ENCODE data around the gene IL34.

The IL34 gene

DNA sequence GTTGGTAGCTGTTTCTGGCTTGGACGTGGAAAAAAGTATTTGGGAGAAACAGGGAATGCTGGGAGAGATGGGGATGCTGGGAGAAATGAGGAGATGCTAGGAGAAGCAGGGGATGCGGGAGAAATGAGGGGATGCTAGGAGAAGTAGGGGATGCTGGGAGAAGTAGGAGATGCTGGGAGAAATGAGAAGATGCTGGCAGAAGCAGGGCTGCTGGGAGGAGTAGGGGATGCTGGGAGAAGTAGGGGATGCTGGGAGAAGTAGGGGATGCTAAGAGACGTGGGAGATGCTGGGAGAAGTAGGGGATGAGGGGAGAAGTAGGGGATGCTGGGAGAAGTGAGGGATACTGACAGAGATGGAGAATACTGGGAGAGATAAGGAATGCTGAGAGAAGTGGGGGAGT lies 45.6 kb upstream of the IL34 start:
- Histone ChIP-seq H4K91ac (ENCODE audit: low read depth, low read length, poor library complexity) (no peak overlapping the region), H2AK5ac (ENCODE audit: low read depth, low read length) (no peak overlapping the region), H2BK12ac (ENCODE audit: low read length) (no peak overlapping the region), H2AFZ (ENCODE audit: low read length) (no peak overlapping the region), H3K4me3 (ENCODE audit: low read length in 2 of 2) (no peak overlapping the region), H3K14ac (ENCODE audit: low read length) (no peak overlapping the region), H3K4ac (ENCODE audit: low read length) (no peak overlapping the region), H2BK5ac (ENCODE audit: low read length) (no peak overlapping the region), H3K9ac (ENCODE audit: low read depth, low read length, poor library complexity) (no peak overlapping the region), H3K9me3 (replicated peaks in 1 of 2; ENCODE audit: control insufficient read depth in 2 of 2, insufficient read depth in 1 of 2, low read depth in 1 of 2, low read length in 2 of 2) (no peaks in the 10 kb centered on the region), H3K36me3 (replicated peaks in 1 of 2; ENCODE audit: control insufficient read depth in 2 of 2, insufficient read depth in 2 of 2, low read length in 2 of 2) (no peaks in the 10 kb centered on the region), H3K18ac (ENCODE audit: low read length) (no peak overlapping the region), H4K8ac (ENCODE audit: low read depth, low read length) (peak overlapping the region; percentile 45), H3K4me1 (ENCODE audit: control insufficient read depth in 2 of 2, insufficient read depth in 1 of 2, low read depth in 1 of 2, low read length in 2 of 2) (peaks cover 0 to 4% of the 10 kb centered on the region in 2 donors), H3K23ac (ENCODE audit: low read depth, low read length, poor library complexity) (no peak overlapping the region), H3K27me3 (ENCODE audit: control insufficient read depth in 3 of 3, insufficient read depth in 3 of 3, low read depth in 1 of 3, low read length in 3 of 3) (no peaks in the 10 kb centered on the region), H3K4me2 (ENCODE audit: insufficient read depth, low read length, poor library complexity, severe bottlenecking) (no peak overlapping the region), H2BK120ac (ENCODE audit: low read depth, low read length) (no peak overlapping the region), H3K79me1 (ENCODE audit: low read depth, low read length) (no peaks in the 10 kb centered on the region), H3K27ac (replicated peaks; ENCODE audit: low read length) (no peak overlapping the region), H2BK15ac (ENCODE audit: low read length) (no peak overlapping the region)
- no CpG with 5 or more reads among the region's 3 CpGs for WGBS, 2 donors (ENCODE audit: extremely low coverage in 2 of 2, insufficient read length in 2 of 2, insufficient replicate concordance in 1 of 2)
- DNase-seq (ENCODE audit: low spot score) = no peak

DNA sequence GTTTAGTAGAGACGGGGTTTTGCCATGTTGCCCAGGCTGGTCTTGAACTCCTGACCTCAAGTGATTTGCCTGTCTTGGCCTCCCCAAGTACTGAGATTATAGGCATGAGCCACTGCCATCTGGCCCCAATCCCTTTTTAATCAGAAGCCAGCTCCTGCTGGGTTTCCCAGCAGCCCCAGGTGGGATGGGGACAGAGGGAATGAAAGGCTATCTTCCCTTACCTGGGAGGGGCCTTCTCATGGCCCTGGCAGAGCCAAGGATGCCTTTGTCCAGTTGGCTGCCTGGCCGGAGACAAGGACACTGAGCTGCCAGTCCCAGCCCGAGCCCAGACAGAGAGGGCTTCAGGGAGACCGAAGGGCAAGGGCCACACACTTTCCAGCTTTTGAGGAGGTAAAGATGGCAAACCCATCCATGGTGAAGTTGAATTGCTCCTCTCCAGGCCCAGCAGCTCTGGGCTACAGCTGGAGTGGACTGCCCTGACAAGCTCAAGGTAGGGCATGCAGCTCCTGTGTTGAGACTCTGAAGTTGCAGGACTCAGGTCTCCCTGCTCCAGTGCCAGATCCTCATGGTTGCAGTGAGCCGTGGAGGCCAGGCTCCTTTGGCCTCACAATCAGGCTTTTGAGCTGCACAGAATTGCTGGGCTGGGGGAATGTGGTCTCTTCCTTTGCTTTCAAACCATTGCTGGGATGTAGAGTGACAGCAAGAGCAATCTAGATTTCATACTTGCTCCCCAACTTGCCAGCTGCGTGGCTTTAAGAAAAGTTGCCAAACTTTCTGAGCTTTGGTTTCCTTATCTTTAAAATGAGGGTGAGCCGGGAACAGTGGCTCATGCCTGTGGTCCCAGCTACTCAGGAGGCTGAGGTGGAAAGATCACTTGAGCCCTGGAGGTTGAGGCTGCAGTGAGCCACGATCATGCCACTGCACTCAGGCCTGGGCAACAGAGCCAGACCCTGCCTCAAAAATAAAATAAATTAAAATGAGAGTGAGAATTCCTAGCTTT lies 44.5 kb upstream of the IL34 start:
- no CpG with 5 or more reads among the region's 8 CpGs for WGBS, 2 donors (ENCODE audit: extremely low coverage in 2 of 2, insufficient read length in 2 of 2, insufficient replicate concordance in 1 of 2)
- H2AFZ ChIP-seq (ENCODE audit: low read length) = no peak overlapping the region
- no peak overlapping the region for H3K18ac ChIP-seq (ENCODE audit: low read length)
- no peak overlapping the region for H2BK120ac ChIP-seq (ENCODE audit: low read depth, low read length)
- no peak overlapping the region for H3K4me2 ChIP-seq (ENCODE audit: insufficient read depth, low read length, poor library complexity, severe bottlenecking)
- no peak overlapping the region for H3K4ac ChIP-seq (ENCODE audit: low read length)
- H3K9me3 ChIP-seq (replicated peaks in 1 of 2; ENCODE audit: control insufficient read depth in 2 of 2, insufficient read depth in 1 of 2, low read depth in 1 of 2, low read length in 2 of 2) = no peaks in the 10 kb centered on the region
- H3K79me1 ChIP-seq (ENCODE audit: low read depth, low read length) = no peaks in the 10 kb centered on the region
- H3K4me3 ChIP-seq (ENCODE audit: low read length in 2 of 2) = no peak overlapping the region
- no peak overlapping the region for H2BK12ac ChIP-seq (ENCODE audit: low read length)
- no peaks in the 10 kb centered on the region for H3K36me3 ChIP-seq (replicated peaks in 1 of 2; ENCODE audit: control insufficient read depth in 2 of 2, insufficient read depth in 2 of 2, low read length in 2 of 2)
- H2AK5ac ChIP-seq (ENCODE audit: low read depth, low read length) = no peak overlapping the region
- H3K27ac ChIP-seq (replicated peaks; ENCODE audit: low read length) = no peak overlapping the region
- peaks cover 0 to 4% of the 10 kb centered on the region in 2 donors for H3K4me1 ChIP-seq (ENCODE audit: control insufficient read depth in 2 of 2, insufficient read depth in 1 of 2, low read depth in 1 of 2, low read length in 2 of 2)
- H3K14ac ChIP-seq (ENCODE audit: low read length) = no peak overlapping the region
- no peak overlapping the region for H3K23ac ChIP-seq (ENCODE audit: low read depth, low read length, poor library complexity)
- no peak overlapping the region for H2BK15ac ChIP-seq (ENCODE audit: low read length)
- no peak overlapping the region for H3K9ac ChIP-seq (ENCODE audit: low read depth, low read length, poor library complexity)
- no peak overlapping the region for H4K8ac ChIP-seq (ENCODE audit: low read depth, low read length)
- H2BK5ac ChIP-seq (ENCODE audit: low read length) = no peak overlapping the region
- H3K27me3 ChIP-seq (ENCODE audit: control insufficient read depth in 3 of 3, insufficient read depth in 3 of 3, low read depth in 1 of 3, low read length in 3 of 3) = no peaks in the 10 kb centered on the region
- no peak overlapping the region for H4K91ac ChIP-seq (ENCODE audit: low read depth, low read length, poor library complexity)
- no peak for DNase-seq (ENCODE audit: low spot score)

DNA sequence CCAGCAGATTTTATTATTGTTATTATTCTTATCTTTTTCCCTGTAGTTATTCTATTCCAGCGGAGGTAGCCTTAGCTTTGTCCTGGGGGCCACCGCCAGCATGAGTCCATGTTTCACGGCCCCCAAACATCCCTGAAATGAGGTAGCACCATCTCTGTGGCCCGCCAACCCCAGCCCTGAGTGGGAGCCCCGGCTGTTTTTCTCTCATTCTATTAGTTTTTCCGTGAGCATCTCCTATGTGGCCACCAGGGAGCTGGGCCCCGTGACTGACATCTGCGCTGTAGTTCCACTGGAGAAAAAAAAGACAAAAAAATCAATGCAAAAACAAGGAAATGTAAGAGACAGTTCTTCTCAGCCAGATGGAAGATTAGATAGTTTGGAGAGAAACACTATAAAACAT lies 43.5 kb upstream of the IL34 start:
- Histone ChIP-seq H3K23ac (ENCODE audit: low read depth, low read length, poor library complexity) (no peak overlapping the region), H2AK5ac (ENCODE audit: low read depth, low read length) (no peak overlapping the region), H3K4me1 (ENCODE audit: control insufficient read depth in 2 of 2, insufficient read depth in 1 of 2, low read depth in 1 of 2, low read length in 2 of 2) (no peaks in the 10 kb centered on the region), H3K18ac (ENCODE audit: low read length) (no peak overlapping the region), H3K79me1 (ENCODE audit: low read depth, low read length) (no peaks in the 10 kb centered on the region), H3K27me3 (ENCODE audit: control insufficient read depth in 3 of 3, insufficient read depth in 3 of 3, low read depth in 1 of 3, low read length in 3 of 3) (no peaks in the 10 kb centered on the region), H3K9me3 (replicated peaks in 1 of 2; ENCODE audit: control insufficient read depth in 2 of 2, insufficient read depth in 1 of 2, low read depth in 1 of 2, low read length in 2 of 2) (no peaks in the 10 kb centered on the region), H3K36me3 (replicated peaks in 1 of 2; ENCODE audit: control insufficient read depth in 2 of 2, insufficient read depth in 2 of 2, low read length in 2 of 2) (no peaks in the 10 kb centered on the region), H3K27ac (replicated peaks; ENCODE audit: low read length) (no peak overlapping the region), H4K91ac (ENCODE audit: low read depth, low read length, poor library complexity) (no peak overlapping the region), H4K8ac (ENCODE audit: low read depth, low read length) (no peak overlapping the region), H3K4me2 (ENCODE audit: insufficient read depth, low read length, poor library complexity, severe bottlenecking) (no peak overlapping the region), H2BK120ac (ENCODE audit: low read depth, low read length) (no peak overlapping the region), H2BK12ac (ENCODE audit: low read length) (no peak overlapping the region), H2BK5ac (ENCODE audit: low read length) (no peak overlapping the region), H2BK15ac (ENCODE audit: low read length) (no peak overlapping the region), H3K4me3 (ENCODE audit: low read length in 2 of 2) (no peak overlapping the region), H3K9ac (ENCODE audit: low read depth, low read length, poor library complexity) (no peak overlapping the region), H3K4ac (ENCODE audit: low read length) (no peak overlapping the region), H3K14ac (ENCODE audit: low read length) (no peak overlapping the region), H2AFZ (ENCODE audit: low read length) (no peak overlapping the region)
- WGBS, 2 donors (ENCODE audit: extremely low coverage in 2 of 2, insufficient read length in 2 of 2, insufficient replicate concordance in 1 of 2) = no CpG with 5 or more reads among the region's 8 CpGs
- no peak for DNase-seq (ENCODE audit: low spot score)

DNA sequence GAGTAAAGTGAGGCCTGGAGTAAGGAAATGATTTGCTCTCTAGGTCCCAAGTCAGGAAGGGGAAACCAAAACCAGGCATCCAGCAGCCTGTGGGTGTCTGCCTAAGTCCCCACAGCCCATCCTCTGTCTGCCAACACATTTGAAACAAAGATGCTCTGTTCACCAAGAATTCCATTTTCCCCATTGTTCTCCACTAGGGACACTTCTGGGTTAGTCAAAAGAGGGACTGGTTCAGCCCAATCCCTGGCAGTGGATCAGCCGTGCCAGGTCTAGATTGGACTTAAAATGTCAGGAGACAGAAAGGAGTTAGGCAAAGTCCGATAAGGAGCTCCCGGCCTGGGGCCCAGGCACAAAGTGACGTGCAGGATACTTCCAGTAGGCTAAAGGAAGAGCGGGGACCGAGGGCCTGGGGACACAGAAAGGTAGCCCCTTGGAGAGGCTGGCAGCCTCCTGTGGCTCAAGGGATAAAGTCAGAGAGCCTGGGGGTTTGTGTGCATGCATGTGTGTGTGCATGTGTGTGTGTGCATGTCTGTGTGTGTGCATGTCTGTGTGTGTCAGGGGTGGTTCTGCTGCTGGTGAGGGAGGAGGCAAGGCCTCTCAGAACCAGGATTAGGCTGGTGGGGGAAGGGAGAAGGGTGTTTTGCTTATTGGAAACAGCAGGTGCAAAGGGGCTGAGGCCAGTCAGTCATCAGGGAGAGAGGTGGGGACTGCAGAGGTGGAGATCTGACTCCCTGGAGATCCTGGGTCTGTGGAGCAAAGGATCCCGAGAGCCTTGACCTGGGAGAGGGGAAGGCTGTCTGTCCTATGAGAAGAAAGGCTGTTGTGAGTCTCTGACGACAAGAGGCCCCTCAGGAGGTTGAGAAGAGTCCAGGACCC lies 41.7 kb upstream of the IL34 start:
- no peaks in the 10 kb centered on the region for H3K27me3 ChIP-seq (ENCODE audit: control insufficient read depth in 3 of 3, insufficient read depth in 3 of 3, low read depth in 1 of 3, low read length in 3 of 3)
- no peak overlapping the region for H2AK5ac ChIP-seq (ENCODE audit: low read depth, low read length)
- H2BK12ac ChIP-seq (ENCODE audit: low read length) = no peak overlapping the region
- no peak overlapping the region for H3K4me2 ChIP-seq (ENCODE audit: insufficient read depth, low read length, poor library complexity, severe bottlenecking)
- no peak overlapping the region for H4K8ac ChIP-seq (ENCODE audit: low read depth, low read length)
- H3K79me1 ChIP-seq (ENCODE audit: low read depth, low read length) = no peaks in the 10 kb centered on the region
- H2BK5ac ChIP-seq (ENCODE audit: low read length) = no peak overlapping the region
- no peak overlapping the region for H3K18ac ChIP-seq (ENCODE audit: low read length)
- H3K27ac ChIP-seq (replicated peaks; ENCODE audit: low read length) = no peak overlapping the region
- H3K14ac ChIP-seq (ENCODE audit: low read length) = no peak overlapping the region
- WGBS, 2 donors (ENCODE audit: extremely low coverage in 2 of 2, insufficient read length in 2 of 2, insufficient replicate concordance in 1 of 2) = no CpG with 5 or more reads among the region's 8 CpGs
- no peak for DNase-seq (ENCODE audit: low spot score)
- no peak overlapping the region for H3K9ac ChIP-seq (ENCODE audit: low read depth, low read length, poor library complexity)
- H3K9me3 ChIP-seq (replicated peaks in 1 of 2; ENCODE audit: control insufficient read depth in 2 of 2, insufficient read depth in 1 of 2, low read depth in 1 of 2, low read length in 2 of 2) = no peaks in the 10 kb centered on the region
- no peak overlapping the region for H4K91ac ChIP-seq (ENCODE audit: low read depth, low read length, poor library complexity)
- H3K4me1 ChIP-seq (ENCODE audit: control insufficient read depth in 2 of 2, insufficient read depth in 1 of 2, low read depth in 1 of 2, low read length in 2 of 2) = no peaks in the 10 kb centered on the region
- no peaks in the 10 kb centered on the region for H3K36me3 ChIP-seq (replicated peaks in 1 of 2; ENCODE audit: control insufficient read depth in 2 of 2, insufficient read depth in 2 of 2, low read length in 2 of 2)
- no peak overlapping the region for H2BK120ac ChIP-seq (ENCODE audit: low read depth, low read length)
- H3K4ac ChIP-seq (ENCODE audit: low read length) = no peak overlapping the region
- H2BK15ac ChIP-seq (ENCODE audit: low read length) = no peak overlapping the region
- H3K23ac ChIP-seq (ENCODE audit: low read depth, low read length, poor library complexity) = no peak overlapping the region
- H3K4me3 ChIP-seq (ENCODE audit: low read length in 2 of 2) = no peak overlapping the region
- no peak overlapping the region for H2AFZ ChIP-seq (ENCODE audit: low read length)

All from neuronal stem cell (in vitro differentiated cells).